Adipocyte (in vitro differentiated cells): ENCODE measurements around the gene CLDN24.
A peak's percentile ranks its signal among the peaks of the same experiment; 100 is the strongest.
"Not testable (repeated sequence)": the region's sequence is repeated elsewhere in the genome, so short reads cannot be mapped to it uniquely, and the experiment has no call there.

Experiments
- DNase-seq: peaks from one replicate; pipeline ENCODE4 v3.0.0-alpha.2; 2015; ENCODE audit warnings: low read depth
- H3K27me3 ChIP-seq: replicated peaks from 2 replicates; pipeline ENCODE4 v1.7.0; 2013; ENCODE audit warnings: mild to moderate bottlenecking, low read length, moderate library complexity; ENCODE audit not compliant: control insufficient read depth, insufficient read depth
- H3K36me3 ChIP-seq: 2 replicates; pipeline ENCODE4 v1.7.0; 2013; ENCODE audit warnings: low read length, mild to moderate bottlenecking, moderate library complexity; ENCODE audit not compliant: control insufficient read depth, insufficient read depth, severe bottlenecking
- H3K4me1 ChIP-seq: 2 replicates; pipeline ENCODE4 v1.7.0; 2013; ENCODE audit warnings: mild to moderate bottlenecking, low read length, moderate library complexity; ENCODE audit not compliant: control insufficient read depth, insufficient read depth
- H3K4me3 ChIP-seq: 2 replicates; pipeline ENCODE4 v1.7.0; 2013; ENCODE audit warnings: mild to moderate bottlenecking, low read length, moderate library complexity
- H3K9ac ChIP-seq: 2 replicates; pipeline ENCODE4 v1.7.0; 2013; ENCODE audit warnings: mild to moderate bottlenecking, low read length, moderate library complexity
- H3K9me3 ChIP-seq: 2 replicates; pipeline ENCODE4 v1.7.0; 2013; ENCODE audit warnings: mild to moderate bottlenecking, low read length, moderate library complexity; ENCODE audit not compliant: control insufficient read depth

CLDN24 gene

DNA sequence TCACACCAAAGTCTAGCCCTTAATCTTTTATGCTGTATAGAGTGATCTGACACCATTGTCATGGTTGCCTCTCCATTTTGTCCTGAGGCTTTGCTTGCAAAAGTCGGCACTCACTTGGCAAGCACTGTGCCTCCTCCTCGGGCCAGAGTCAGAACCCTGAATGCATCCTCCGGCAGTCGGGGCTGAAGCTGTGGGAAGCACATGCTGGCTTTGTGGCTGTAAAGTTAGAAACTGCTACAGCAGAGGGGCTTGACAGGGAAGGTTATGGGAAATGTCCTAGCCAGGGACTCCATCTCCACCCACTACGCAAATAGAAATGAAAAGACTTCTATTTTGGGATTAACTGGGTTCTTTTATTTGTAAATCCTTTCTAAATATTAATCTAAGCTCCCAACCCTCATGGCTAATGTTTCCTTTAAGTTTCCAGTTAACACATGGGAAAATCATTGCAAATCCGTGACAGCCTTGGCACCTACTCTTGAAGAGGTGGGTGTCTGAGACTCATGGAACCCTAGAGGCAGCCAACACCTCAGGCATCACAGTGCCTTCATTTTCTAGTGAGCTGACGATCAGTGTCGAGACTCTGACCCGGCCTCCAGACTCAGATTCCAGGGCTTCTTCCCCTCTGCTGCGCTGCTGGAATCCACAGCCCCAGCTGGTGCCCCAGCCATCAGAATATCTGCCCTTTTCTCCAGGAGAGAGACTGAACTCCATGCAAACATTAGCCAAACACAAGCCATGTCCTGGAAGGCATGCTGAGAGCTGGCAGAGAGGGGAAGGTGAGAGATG lies 7.9 kb upstream of the CLDN24 start:
- H3K9ac ChIP-seq: no peak overlapping the region
- H3K4me3 ChIP-seq: no peak overlapping the region
- H3K27me3 ChIP-seq: no peaks in the 10 kb centered on the region
- no peaks in the 10 kb centered on the region for H3K9me3 ChIP-seq
- no peak for DNase-seq
- H3K36me3 ChIP-seq: no peaks in the 10 kb centered on the region
- peaks cover 25% of the 10 kb centered on the region for H3K4me1 ChIP-seq

GRCh38 chr4:183329244-183329643 lies 7.0 kb upstream of the CLDN24 start:
- no peaks in the 10 kb centered on the region for H3K9me3 ChIP-seq
- no peaks in the 10 kb centered on the region for H3K36me3 ChIP-seq
- no peak overlapping the region for H3K4me3 ChIP-seq
- no peaks in the 10 kb centered on the region for H3K27me3 ChIP-seq
- no peak overlapping the region for H3K9ac ChIP-seq
- DNase-seq: no peak
- peaks cover 17% of the 10 kb centered on the region for H3K4me1 ChIP-seq

DNA sequence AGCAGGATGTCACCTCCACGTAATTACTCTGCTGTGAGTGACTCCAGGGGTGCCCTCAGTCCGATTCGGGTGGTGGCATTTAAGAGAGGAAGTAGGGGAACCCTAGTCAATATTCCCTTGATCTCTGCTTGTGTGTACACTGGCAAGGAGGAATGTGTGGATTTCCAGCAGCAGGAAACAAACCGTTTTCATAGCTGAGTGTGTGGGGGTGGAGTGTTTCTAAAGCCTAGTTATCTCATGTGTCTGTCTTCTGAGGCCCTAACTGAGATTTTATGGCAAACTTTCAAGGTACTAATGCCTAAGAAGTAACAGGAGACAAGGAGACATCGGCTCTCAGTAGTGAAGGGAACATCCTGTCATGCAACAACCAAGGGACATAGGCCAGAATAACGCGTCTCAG lies 6.6 kb upstream of the CLDN24 start:
- Histone ChIP-seq H3K9ac (no peak overlapping the region), H3K27me3 (no peaks in the 10 kb centered on the region), H3K9me3 (no peaks in the 10 kb centered on the region), H3K36me3 (no peaks in the 10 kb centered on the region), H3K4me1 (peaks cover 16% of the 10 kb centered on the region), H3K4me3 (no peak overlapping the region)
- DNase-seq: peak; percentile 14

GRCh38 chr4:183327827-183328226 lies 5.6 kb upstream of the CLDN24 start:
- Histone ChIP-seq H3K4me3 (no peak overlapping the region), H3K27me3 (no peaks in the 10 kb centered on the region), H3K4me1 (peaks cover 16% of the 10 kb centered on the region), H3K9me3 (no peaks in the 10 kb centered on the region), H3K36me3 (no peaks in the 10 kb centered on the region), H3K9ac (no peak overlapping the region)
- DNase-seq: no peak

- no peaks in the 10 kb centered on the region for H3K36me3 ChIP-seq
- no peaks in the 10 kb centered on the region for H3K9me3 ChIP-seq
- H3K4me3 ChIP-seq: no peak overlapping the region
- H3K4me1 ChIP-seq: peaks cover 16% of the 10 kb centered on the region
- no peaks in the 10 kb centered on the region for H3K27me3 ChIP-seq
- no peak for DNase-seq
- H3K9ac ChIP-seq: no peak overlapping the region
These were observed 4.6 kb upstream of the CLDN24 start for GRCh38 chr4:183326853-183327252.

GRCh38 chr4:183326387-183326786 lies 4.2 kb upstream of the CLDN24 start:
- H3K4me3 ChIP-seq, H3K9me3 ChIP-seq, H3K9ac ChIP-seq, DNase-seq, H3K27me3 ChIP-seq, H3K36me3 ChIP-seq: not testable (repeated sequence)
- H3K4me1 ChIP-seq: peaks cover 16% of the 10 kb centered on the region

- H3K4me3 ChIP-seq: no peak overlapping the region
- H3K9me3 ChIP-seq: no peaks in the 10 kb centered on the region
- no peaks in the 10 kb centered on the region for H3K27me3 ChIP-seq
- no peak overlapping the region for H3K9ac ChIP-seq
- peaks cover 8% of the 10 kb centered on the region for H3K36me3 ChIP-seq
- H3K4me1 ChIP-seq: peaks cover 5% of the 10 kb centered on the region
- no peak for DNase-seq
These were observed 2.4 kb upstream of the CLDN24 start for GRCh38 chr4:183324619-183325018.

GRCh38 chr4:183324056-183324455 lies 1.8 kb upstream of the CLDN24 start:
- H3K36me3 ChIP-seq, H3K4me1 ChIP-seq, H3K9ac ChIP-seq, H3K4me3 ChIP-seq, H3K9me3 ChIP-seq, H3K27me3 ChIP-seq, DNase-seq: not testable (repeated sequence)

DNA sequence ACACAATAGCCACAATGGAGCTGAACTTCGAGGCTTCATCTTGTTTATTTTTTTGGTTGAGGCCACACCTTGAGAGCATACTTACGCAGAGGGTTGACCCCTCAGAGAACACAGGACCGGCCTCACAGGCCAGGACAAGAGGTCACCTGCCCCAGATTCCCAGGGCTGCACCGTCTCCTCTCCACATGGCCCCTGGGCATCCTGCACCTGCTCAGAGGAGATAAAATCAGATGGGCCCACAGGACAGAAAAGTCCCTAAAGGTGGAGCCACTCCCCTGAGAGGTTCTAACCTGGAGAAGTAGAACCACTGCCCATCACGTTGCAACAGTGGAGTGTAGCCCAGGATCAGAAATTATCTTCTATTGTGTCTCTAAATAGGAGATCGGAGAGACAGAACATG lies 1.1 kb upstream of the CLDN24 start:
- no peak overlapping the region for H3K4me3 ChIP-seq
- no peaks in the 10 kb centered on the region for H3K9me3 ChIP-seq
- no peak for DNase-seq
- no peaks in the 10 kb centered on the region for H3K27me3 ChIP-seq
- H3K36me3 ChIP-seq: peaks cover 8% of the 10 kb centered on the region
- no peak overlapping the region for H3K9ac ChIP-seq
- peaks cover 10% of the 10 kb centered on the region for H3K4me1 ChIP-seq

DNA sequence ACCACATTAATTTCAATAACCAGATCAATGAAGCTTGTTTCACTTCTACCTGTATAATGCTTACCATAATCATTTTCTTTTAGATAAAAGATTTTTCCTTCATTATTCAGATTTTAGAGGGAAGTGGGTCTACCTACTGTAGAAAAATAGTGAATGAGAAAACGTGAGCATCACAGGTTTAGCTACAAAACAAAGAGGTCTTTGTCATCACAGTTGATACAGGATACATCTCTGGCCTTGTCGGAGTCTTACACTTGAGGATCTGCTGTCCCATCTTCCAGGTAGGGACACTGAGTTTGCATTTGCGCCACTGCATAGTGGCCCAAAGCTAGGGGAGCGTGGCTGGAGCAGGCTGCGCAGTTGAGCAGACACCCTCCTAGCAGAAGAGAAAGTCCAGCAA lies 710 bp downstream of the CLDN24 start:
- Histone ChIP-seq H3K9me3 (no peaks in the 10 kb centered on the region), H3K36me3 (peaks cover 9% of the 10 kb centered on the region), H3K27me3 (no peaks in the 10 kb centered on the region), H3K4me1 (peaks cover 16% of the 10 kb centered on the region), H3K9ac (no peak overlapping the region), H3K4me3 (no peak overlapping the region)
- no peak for DNase-seq

- Histone ChIP-seq H3K4me3 (no peak overlapping the region), H3K4me1 (peaks cover 20% of the 10 kb centered on the region), H3K9ac (no peak overlapping the region), H3K9me3 (no peaks in the 10 kb centered on the region), H3K36me3 (peaks cover 13% of the 10 kb centered on the region), H3K27me3 (no peaks in the 10 kb centered on the region)
- DNase-seq: no peak
These were observed 1.1 kb downstream of the CLDN24 start for GRCh38 chr4:183321079-183321478.
